A549 (cell line): ENCODE measurements around the gene CARD9. TPM values are rescaled to one million over a fixed set of nuclear protein-coding genes. Genes with fewer than 3 reads are reported as not detected.

ENCODE experiments used
- ATAC-seq, 2 experiments: fragments of 200-7000 bp in 1 of 2; fragments of >200 bp in 1 of 2; cut with Nextera tagmentation in 1 of 2; cut with Tn5 transposase in 1 of 2; 3 replicates each; pipeline versions ENCODE4 v1.8.0 to v1.9.1; 2018 to 2020; ENCODE audit warnings: mild to moderate bottlenecking in 1 of 2, moderate library complexity in 1 of 2
- CTCF ChIA-PET: fragments of 300-600 bp; sonication (Branson Sonifier 250); formaldehyde crosslinking; extraction: SDS; loops from one replicate; lab custom pipeline; 2021; ENCODE audit warnings: antibody characterized with exemption, inconsistent platforms; lab: Yijun Ruan, JAX
- POLR2A ChIA-PET: fragments of 350-600 bp; formaldehyde crosslinking; extraction: SDS; loops from one replicate; lab custom pipeline; 2021; ENCODE audit warnings: antibody characterized with exemption, inconsistent platforms; lab: Yijun Ruan, JAX
- DNase-seq, 2 experiments: peaks; one replicate each; pipeline versions ENCODE4 v3.0.0 to v3.0.0-alpha.2; 2011 to 2016; ENCODE audit warnings: low read depth in 1 of 2, low spot score in 1 of 2
- FAIRE-seq: peaks from 2 replicates; lab custom pipeline; 2011; peaks lifted over from hg19 to GRCh38; lab: Jason Lieb, UNC
- H3K27ac ChIP-seq, 2 experiments: fragments of >200 bp; sonication (Bioruptor Twin); formaldehyde crosslinking; 3 replicates each; pipeline ENCODE4 v1.5.1; 2016 to 2017
- H3K4me1 ChIP-seq: fragments of >200 bp; sonication (Bioruptor Twin); formaldehyde crosslinking; 3 replicates; pipeline ENCODE4 v1.6.1; 2016
- H3K4me2 ChIP-seq: fragments of >200 bp; sonication (Bioruptor Twin); formaldehyde crosslinking; 3 replicates; pipeline ENCODE4 v1.6.1; 2016
- H3K4me3 ChIP-seq: fragments of >200 bp; sonication (Bioruptor Twin); formaldehyde crosslinking; 3 replicates; pipeline ENCODE4 v1.5.1; 2016
- H3K9me3 ChIP-seq: fragments of >200 bp; sonication (Bioruptor Twin); formaldehyde crosslinking; 3 replicates; pipeline ENCODE4 v1.6.1; 2016
- CEBPB ChIP-seq, 2 experiments: fragments of >200 bp in 1 of 2; sonication (Bioruptor Twin) in 1 of 2; formaldehyde crosslinking in 1 of 2; IDR thresholded peaks; 2 replicates each; pipeline ENCODE4 v1.6.1; 2012 to 2016
- EHMT2 ChIP-seq: fragments of 200-600 bp; sonication (generic); IDR thresholded peaks from 2 replicates; pipeline ENCODE4 v1.6.1; 2016; ENCODE audit warnings: antibody characterized with exemption, low read depth, mild to moderate bottlenecking, moderate library complexity
- EP300 ChIP-seq, 2 experiments: fragments of >200 bp; sonication (Bioruptor Twin); formaldehyde crosslinking; IDR thresholded peaks; 2 replicates in 1 of 2; 3 replicates in 1 of 2; pipeline ENCODE4 v1.6.1; 2016 to 2017
- ESRRA ChIP-seq: fragments of 150-350 bp; IDR thresholded peaks from 2 replicates; pipeline ENCODE4 v1.6.1; 2014; ENCODE audit warnings: mild to moderate bottlenecking, low read length, borderline replicate concordance
- FOSB ChIP-seq: fragments of 250-450 bp; sonication (Bioruptor Pico); IDR thresholded peaks from 2 replicates; pipeline ENCODE4 v1.5.0; 2020; ENCODE audit warnings: mild to moderate bottlenecking, moderate library complexity
- GATA3 ChIP-seq: IDR thresholded peaks from 2 replicates; pipeline ENCODE4 v1.6.1; 2012; ENCODE audit warnings: borderline replicate concordance
- HDAC2 ChIP-seq: fragments of 200-600 bp; sonication (generic); IDR thresholded peaks from 2 replicates; pipeline ENCODE4 v1.6.1; 2016
- HEYL ChIP-seq: fragments of 250-450 bp; sonication (Bioruptor Pico); IDR thresholded peaks from 2 replicates; pipeline ENCODE4 v1.8.0; 2021; ENCODE audit warnings: mild to moderate bottlenecking, moderate library complexity
- HOXB13 ChIP-seq: fragments of 250-450 bp; sonication (Bioruptor Pico); IDR thresholded peaks from 2 replicates; pipeline ENCODE4 v1.5.0; 2020; ENCODE audit warnings: low read depth, mild to moderate bottlenecking, moderate library complexity
- HOXB5 ChIP-seq: fragments of 250-450 bp; sonication (Bioruptor Pico); IDR thresholded peaks from 2 replicates; pipeline ENCODE4 v1.5.0; 2020; ENCODE audit warnings: mild to moderate bottlenecking, moderate library complexity
- JUNB ChIP-seq: fragments of >200 bp; sonication (Bioruptor Twin); formaldehyde crosslinking; IDR thresholded peaks from 2 replicates; pipeline ENCODE4 v1.6.1; 2016
- KDM5A ChIP-seq: fragments of 200-600 bp; sonication (generic); IDR thresholded peaks from 2 replicates; pipeline ENCODE4 v1.6.1; 2016; ENCODE audit warnings: antibody characterized with exemption, mild to moderate bottlenecking
- MAFK ChIP-seq: fragments of 450-650 bp; IDR thresholded peaks from 2 replicates; pipeline ENCODE4 v1.6.1; 2014; ENCODE audit not compliant: partially characterized antibody
- MAX ChIP-seq: IDR thresholded peaks from 2 replicates; pipeline ENCODE4 v1.6.1; 2012
- MAZ ChIP-seq: fragments of 150-350 bp; IDR thresholded peaks from 2 replicates; pipeline ENCODE4 v1.6.1; 2014; ENCODE audit warnings: antibody characterized with exemption, low read depth, low read length, borderline replicate concordance
- MYC ChIP-seq: IDR thresholded peaks from 2 replicates; pipeline ENCODE4 v1.6.1; 2012; ENCODE audit warnings: mild to moderate bottlenecking, inconsistent platforms, low read length, improper control_type of control experiment, borderline replicate concordance
- NPAS2 ChIP-seq: fragments of 250-450 bp; sonication (Bioruptor Pico); IDR thresholded peaks from 2 replicates; pipeline ENCODE4 v1.8.0; 2022; ENCODE audit warnings: mild to moderate bottlenecking, moderate library complexity, borderline replicate concordance
- PHF8 ChIP-seq: fragments of 200-600 bp; sonication (generic); IDR thresholded peaks from 2 replicates; pipeline ENCODE4 v1.6.1; 2016; ENCODE audit warnings: low read depth, mild to moderate bottlenecking, antibody characterized with exemption, moderate library complexity, borderline replicate concordance
- RAD21 ChIP-seq, 2 experiments: fragments of >200 bp in 1 of 2; sonication (Bioruptor Twin) in 1 of 2; formaldehyde crosslinking in 1 of 2; IDR thresholded peaks in 1 of 2; conservative IDR thresholded peaks in 1 of 2; 2 replicates in 1 of 2; 3 replicates in 1 of 2; pipeline ENCODE4 v1.6.1; 2012 to 2018; ENCODE audit warnings: inconsistent platforms in 1 of 2
- RARB ChIP-seq: fragments of 250-450 bp; sonication (Bioruptor Pico); IDR thresholded peaks from 2 replicates; pipeline ENCODE4 v1.8.0; 2021; ENCODE audit warnings: mild to moderate bottlenecking, moderate library complexity
- REST ChIP-seq: fragments of 200-600 bp; sonication (generic); IDR thresholded peaks from 2 replicates; pipeline ENCODE4 v1.6.1; 2016; ENCODE audit warnings: antibody characterized with exemption, mild to moderate bottlenecking, moderate library complexity
- SMC3 ChIP-seq: fragments of >200 bp; sonication (Bioruptor Twin); formaldehyde crosslinking; IDR thresholded peaks from 3 replicates; pipeline ENCODE4 v1.6.1; 2018; ENCODE audit warnings: inconsistent platforms
- SREBF2 ChIP-seq: fragments of 450-650 bp; IDR thresholded peaks from 2 replicates; pipeline ENCODE4 v1.6.1; 2014; ENCODE audit warnings: mild to moderate bottlenecking, moderate library complexity
- TFCP2L1 ChIP-seq: fragments of 250-450 bp; sonication (Bioruptor Pico); IDR thresholded peaks from 2 replicates; pipeline ENCODE4 v1.5.0; 2021; ENCODE audit warnings: mild to moderate bottlenecking
- ZFP36 ChIP-seq: fragments of 450-650 bp; IDR thresholded peaks from 2 replicates; pipeline ENCODE4 v1.6.1; 2014; ENCODE audit warnings: borderline replicate concordance; ENCODE audit not compliant: partially characterized antibody
- WGBS: methylation state at CpG from one replicate; pipeline ENCODE4 v1.1.6; 2017; ENCODE audit errors: missing lambda C conversion rate; 5-methylcytosine and 5-hydroxymethylcytosine counted together
- polyA plus RNA-seq, 4 experiments: library from polyadenylated mRNA; depleted of rRNA in 3 of 4; stranded (reverse); fragments of >200 nt; fragmentation: RNase III in 1 of 4; extraction: RNeasy Plus Mini Kit Qiagen cat#74134 plus additional on column Dnase treatment in 1 of 4; gene quantifications; 2 replicates in 3 of 4; 3 replicates in 1 of 4; pipeline ENCODE4 v1.2.3, GENCODE V29; 2011 to 2017
- TF ChIP-seq, protein P1 (sequence below): IDR thresholded peaks from 2 replicates; pipeline ENCODE4 v1.6.1; 2012
- TF ChIP-seq, protein P2 (sequence below): fragments of >200 bp; sonication (Bioruptor Twin); formaldehyde crosslinking; IDR thresholded peaks from 3 replicates; pipeline ENCODE4 v1.5.1; 2016
- TF ChIP-seq, protein P3 (sequence below): IDR thresholded peaks from 2 replicates; pipeline ENCODE4 v1.6.1; 2012; ENCODE audit warnings: low read depth, borderline replicate concordance

CARD9 gene
- polyA plus RNA-seq, 2 of the 4 experiments (the other 2 are of a cell fraction) = 0.21 to 0.94 TPM

GRCh38 chr9:136370037-136370436 is 3.4 kb downstream of the CARD9 start:
- ATAC-seq (no peak), FAIRE-seq (no peak)
- 91% methylated on average over 13 of the region's 19 CpGs for WGBS
- TF ChIP-seq HOXB5 (CRISPR knock-in tag) (no peak), KDM5A (no peak), ZFP36 (no peak), PHF8 (no peak), EHMT2 (no peak), HDAC2 (no peak), MAX (no peak), ESRRA (no peak), SMC3 (no peak), SREBF2 (no peak), REST (no peak), NPAS2 (CRISPR knock-in tag) (no peak), RAD21 (conservative IDR thresholded peaks at IDR 0.05 in 1 of 2, IDR thresholded peaks at IDR 0.05 in 1 of 2) (no peak), CEBPB (IDR thresholded peaks at IDR 0.05) (no peak), HOXB13 (CRISPR knock-in tag) (no peak), TFCP2L1 (CRISPR knock-in tag) (no peak), RARB (CRISPR knock-in tag) (no peak), HEYL (CRISPR knock-in tag) (no peak)
- TF ChIP-seq, protein P1, sequence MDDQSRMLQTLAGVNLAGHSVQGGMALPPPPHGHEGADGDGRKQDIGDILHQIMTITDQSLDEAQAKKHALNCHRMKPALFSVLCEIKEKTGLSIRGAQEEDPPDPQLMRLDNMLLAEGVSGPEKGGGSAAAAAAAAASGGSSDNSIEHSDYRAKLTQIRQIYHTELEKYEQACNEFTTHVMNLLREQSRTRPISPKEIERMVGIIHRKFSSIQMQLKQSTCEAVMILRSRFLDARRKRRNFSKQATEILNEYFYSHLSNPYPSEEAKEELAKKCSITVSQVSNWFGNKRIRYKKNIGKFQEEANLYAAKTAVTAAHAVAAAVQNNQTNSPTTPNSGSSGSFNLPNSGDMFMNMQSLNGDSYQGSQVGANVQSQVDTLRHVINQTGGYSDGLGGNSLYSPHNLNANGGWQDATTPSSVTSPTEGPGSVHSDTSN = no peak
- TF ChIP-seq, protein P2, sequence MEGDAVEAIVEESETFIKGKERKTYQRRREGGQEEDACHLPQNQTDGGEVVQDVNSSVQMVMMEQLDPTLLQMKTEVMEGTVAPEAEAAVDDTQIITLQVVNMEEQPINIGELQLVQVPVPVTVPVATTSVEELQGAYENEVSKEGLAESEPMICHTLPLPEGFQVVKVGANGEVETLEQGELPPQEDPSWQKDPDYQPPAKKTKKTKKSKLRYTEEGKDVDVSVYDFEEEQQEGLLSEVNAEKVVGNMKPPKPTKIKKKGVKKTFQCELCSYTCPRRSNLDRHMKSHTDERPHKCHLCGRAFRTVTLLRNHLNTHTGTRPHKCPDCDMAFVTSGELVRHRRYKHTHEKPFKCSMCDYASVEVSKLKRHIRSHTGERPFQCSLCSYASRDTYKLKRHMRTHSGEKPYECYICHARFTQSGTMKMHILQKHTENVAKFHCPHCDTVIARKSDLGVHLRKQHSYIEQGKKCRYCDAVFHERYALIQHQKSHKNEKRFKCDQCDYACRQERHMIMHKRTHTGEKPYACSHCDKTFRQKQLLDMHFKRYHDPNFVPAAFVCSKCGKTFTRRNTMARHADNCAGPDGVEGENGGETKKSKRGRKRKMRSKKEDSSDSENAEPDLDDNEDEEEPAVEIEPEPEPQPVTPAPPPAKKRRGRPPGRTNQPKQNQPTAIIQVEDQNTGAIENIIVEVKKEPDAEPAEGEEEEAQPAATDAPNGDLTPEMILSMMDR = no peak
- TF ChIP-seq, all 56 proteins: peak for 0
- H3K4me1 ChIP-seq = peaks cover 12% of the 10 kb centered on the region
- no peak overlapping the region for H3K4me3 ChIP-seq
- POLR2A ChIA-PET = no interaction called here
- no peak for DNase-seq
- no peak overlapping the region for H3K4me2 ChIP-seq
- H3K9me3 ChIP-seq = no peaks in the 10 kb centered on the region
- no peak overlapping the region for H3K27ac ChIP-seq
- CTCF ChIA-PET = interaction anchor here (0.9 to 1.6 kb wide), 4 partner anchors 26 to 31 kb away, joined by 3 to 5 read pairs (median 3); partner anchors contain the start of gene SNAPC4

GRCh38 chr9:136368190-136368589 is 5.3 kb downstream of the CARD9 start:
- no peak for FAIRE-seq
- Histone ChIP-seq H3K27ac (no peak overlapping the region), H3K4me2 (no peak overlapping the region)
- TF ChIP-seq ZFP36 = no peak
- TF ChIP-seq RARB (CRISPR knock-in tag) = no peak
- no peak for TF ChIP-seq JUNB
- TF ChIP-seq MAFK = no peak
- TF ChIP-seq MAX = no peak
- TF ChIP-seq MAZ = no peak
- no peak for TF ChIP-seq FOSB (CRISPR knock-in tag)
- TF ChIP-seq HOXB13 (CRISPR knock-in tag) = no peak
- TF ChIP-seq GATA3 = no peak
- no peak for TF ChIP-seq MYC
- TF ChIP-seq CEBPB (IDR thresholded peaks at IDR 0.05) = no peak
- TF ChIP-seq, protein P3, sequence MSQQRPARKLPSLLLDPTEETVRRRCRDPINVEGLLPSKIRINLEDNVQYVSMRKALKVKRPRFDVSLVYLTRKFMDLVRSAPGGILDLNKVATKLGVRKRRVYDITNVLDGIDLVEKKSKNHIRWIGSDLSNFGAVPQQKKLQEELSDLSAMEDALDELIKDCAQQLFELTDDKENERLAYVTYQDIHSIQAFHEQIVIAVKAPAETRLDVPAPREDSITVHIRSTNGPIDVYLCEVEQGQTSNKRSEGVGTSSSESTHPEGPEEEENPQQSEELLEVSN = no peak
- no peak for TF ChIP-seq EP300 (IDR thresholded peaks at IDR 0.05)
- TF ChIP-seq, all 56 proteins: peak for 0
- CTCF ChIA-PET = interaction anchor here (0.8 to 1.5 kb wide), 3 partner anchors 9 to 29 kb away, joined by 3 to 5 read pairs (median 3); no protein-coding TSS in a partner anchor
- no peak overlapping the region for H3K4me3 ChIP-seq
- H3K9me3 ChIP-seq = no peaks in the 10 kb centered on the region
- POLR2A ChIA-PET = no interaction called here
- no peak for DNase-seq
- no peak for ATAC-seq
- WGBS = 83% methylated on average over 13 of the region's 18 CpGs
- peaks cover 17% of the 10 kb centered on the region for H3K4me1 ChIP-seq
